IPS-15b (cell line): ENCODE measurements around the gene ITM2A.

Source experiments
- H3K27me3 ChIP-seq: one replicate; pipeline ENCODE4 v1.6.1; 2013; ENCODE audit warnings: low read length; ENCODE audit not compliant: control insufficient read depth, insufficient read depth
- H3K36me3 ChIP-seq: one replicate; pipeline ENCODE4 v1.6.1; 2013; ENCODE audit warnings: low read length; ENCODE audit not compliant: control insufficient read depth, insufficient read depth
- H3K4me1 ChIP-seq: one replicate; pipeline ENCODE4 v1.6.1; 2013; ENCODE audit warnings: mild to moderate bottlenecking, low read length; ENCODE audit not compliant: control insufficient read depth, insufficient read depth
- H3K4me3 ChIP-seq: one replicate; pipeline ENCODE4 v1.5.1; 2013; ENCODE audit warnings: low read depth, low read length
- H3K9ac ChIP-seq: one replicate; pipeline ENCODE4 v1.6.1; 2013; ENCODE audit warnings: low read depth, mild to moderate bottlenecking, low read length
- H3K9me3 ChIP-seq: one replicate; pipeline ENCODE4 v1.6.1; 2013; ENCODE audit warnings: mild to moderate bottlenecking, low read length; ENCODE audit not compliant: control insufficient read depth, insufficient read depth

ITM2A gene

DNA sequence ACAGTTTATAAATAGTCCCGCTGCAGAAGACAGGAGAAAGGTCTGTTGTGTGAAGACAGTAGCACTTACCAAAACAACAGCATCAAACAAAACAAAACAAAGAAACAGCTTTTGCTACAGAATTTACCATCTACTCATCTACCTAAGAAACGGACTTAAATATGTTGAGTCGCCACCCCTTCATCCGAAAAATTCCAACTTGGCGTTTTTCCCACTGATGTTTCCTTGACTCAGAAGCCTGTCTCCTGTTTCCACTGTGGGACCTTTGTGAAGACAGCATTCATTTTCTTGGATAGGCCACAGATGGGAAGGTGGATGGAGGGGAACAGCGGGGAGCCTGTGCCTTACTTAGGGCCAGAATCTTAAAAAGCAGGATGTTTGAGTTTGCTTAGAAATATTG lies 1.3 kb upstream of the ITM2A start:
- Histone ChIP-seq H3K4me3 (no peak overlapping the region), H3K27me3 (no peaks in the 10 kb centered on the region), H3K9me3 (no peaks in the 10 kb centered on the region), H3K9ac (no peak overlapping the region), H3K36me3 (no peaks in the 10 kb centered on the region), H3K4me1 (peaks cover 5% of the 10 kb centered on the region)

DNA sequence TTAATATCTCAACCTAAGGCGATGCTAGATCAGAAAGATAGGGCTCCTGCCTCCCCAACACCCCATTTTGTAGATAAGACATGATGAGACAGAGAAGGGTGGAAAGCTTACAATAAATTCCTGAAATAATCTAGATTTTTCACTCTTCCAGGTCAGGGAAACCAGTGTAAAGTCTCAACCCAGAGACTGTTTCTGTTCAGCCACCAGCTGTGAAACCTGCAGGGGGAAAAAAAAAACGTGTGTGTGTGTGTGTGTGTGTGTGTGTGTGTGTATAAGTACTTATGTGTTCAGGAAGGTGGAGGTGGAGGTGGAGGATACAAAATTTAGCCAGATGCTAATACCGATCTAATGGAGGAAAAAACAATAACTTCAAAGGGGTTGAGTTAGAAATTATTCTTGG lies 773 bp upstream of the ITM2A start:
- no peak overlapping the region for H3K4me3 ChIP-seq
- no peaks in the 10 kb centered on the region for H3K36me3 ChIP-seq
- no peak overlapping the region for H3K9ac ChIP-seq

GRCh38 chrX:79366556-79366872 lies 620 bp downstream of the ITM2A start:
- Histone ChIP-seq H3K36me3 (no peaks in the 10 kb centered on the region), H3K27me3 (no peaks in the 10 kb centered on the region), H3K9me3 (no peaks in the 10 kb centered on the region), H3K4me1 (peaks cover 10% of the 10 kb centered on the region), H3K9ac (no peak overlapping the region), H3K4me3 (peak overlapping the region; percentile 65)

More for the DNA sequence above, 773 bp upstream of the ITM2A start:
- Histone ChIP-seq H3K9me3 (no peaks in the 10 kb centered on the region), H3K4me1 (peaks cover 7% of the 10 kb centered on the region), H3K27me3 (no peaks in the 10 kb centered on the region)

GRCh38 chrX:79365591-79365990 lies 1.5 kb downstream of the ITM2A start:
- H3K9ac ChIP-seq: no peak overlapping the region
- no peaks in the 10 kb centered on the region for H3K9me3 ChIP-seq
- H3K27me3 ChIP-seq: no peaks in the 10 kb centered on the region
- H3K4me3 ChIP-seq: no peak overlapping the region
- peaks cover 10% of the 10 kb centered on the region for H3K4me1 ChIP-seq
- H3K36me3 ChIP-seq: no peaks in the 10 kb centered on the region

DNA sequence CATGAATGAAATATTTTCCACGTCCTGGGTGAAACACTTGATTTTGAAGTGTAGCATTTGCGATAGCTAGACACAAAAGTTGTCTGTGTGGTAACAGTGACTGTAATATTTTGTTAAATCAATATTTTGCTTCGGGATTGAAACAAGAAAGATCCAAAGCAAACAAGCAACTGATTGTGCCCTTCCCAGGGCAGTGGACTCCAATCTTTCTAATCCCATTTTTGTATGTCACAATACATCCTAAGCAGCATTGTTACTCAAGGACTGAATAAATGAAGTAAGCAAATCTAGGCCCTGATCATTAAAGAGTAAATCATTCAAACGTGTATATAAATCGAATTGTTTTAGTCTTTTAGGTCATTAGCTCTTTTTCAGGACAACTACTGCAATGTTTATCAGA lies 2.8 kb downstream of the ITM2A start:
- no peak overlapping the region for H3K9ac ChIP-seq
- H3K4me3 ChIP-seq: no peak overlapping the region
- H3K4me1 ChIP-seq: peaks cover 10% of the 10 kb centered on the region
- no peaks in the 10 kb centered on the region for H3K27me3 ChIP-seq
- no peaks in the 10 kb centered on the region for H3K9me3 ChIP-seq
- H3K36me3 ChIP-seq: no peaks in the 10 kb centered on the region

DNA sequence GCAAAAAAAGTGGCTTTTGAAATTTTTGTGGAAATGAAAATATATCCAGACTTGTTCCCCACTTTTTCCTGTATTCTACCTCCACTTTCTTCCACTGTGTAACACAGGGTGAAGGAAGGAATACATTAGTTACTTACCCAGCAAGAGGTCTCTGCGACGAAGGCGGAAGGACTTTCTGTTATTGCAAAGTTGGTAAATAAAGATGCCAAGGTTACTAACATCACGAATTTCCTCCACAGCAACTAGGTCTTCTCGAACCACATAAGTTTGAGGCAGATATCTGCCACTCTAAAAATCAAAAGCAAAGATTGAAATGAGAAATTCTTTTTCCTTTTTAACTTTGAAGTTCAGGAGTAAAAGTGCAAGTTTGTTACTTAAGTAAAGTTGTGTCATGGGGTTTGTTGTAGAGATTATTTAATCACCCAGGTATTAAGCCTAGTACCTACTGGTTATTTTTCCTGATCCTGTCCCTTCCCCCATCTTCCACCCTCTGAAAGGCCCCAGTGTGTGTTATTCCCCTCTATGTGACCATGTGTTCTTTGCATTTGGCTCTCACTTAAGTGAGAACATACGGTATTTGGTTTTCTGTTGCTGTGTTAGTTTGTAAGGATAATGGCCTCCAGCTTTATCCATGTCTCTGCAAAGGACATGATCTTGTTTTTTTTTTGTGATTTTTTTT lies 5.8 kb downstream of the ITM2A start:
- Histone ChIP-seq H3K4me1 (peaks cover 5% of the 10 kb centered on the region), H3K4me3 (no peak overlapping the region), H3K9me3 (peaks cover 1% of the 10 kb centered on the region), H3K27me3 (no peaks in the 10 kb centered on the region), H3K9ac (no peak overlapping the region), H3K36me3 (no peaks in the 10 kb centered on the region)

DNA sequence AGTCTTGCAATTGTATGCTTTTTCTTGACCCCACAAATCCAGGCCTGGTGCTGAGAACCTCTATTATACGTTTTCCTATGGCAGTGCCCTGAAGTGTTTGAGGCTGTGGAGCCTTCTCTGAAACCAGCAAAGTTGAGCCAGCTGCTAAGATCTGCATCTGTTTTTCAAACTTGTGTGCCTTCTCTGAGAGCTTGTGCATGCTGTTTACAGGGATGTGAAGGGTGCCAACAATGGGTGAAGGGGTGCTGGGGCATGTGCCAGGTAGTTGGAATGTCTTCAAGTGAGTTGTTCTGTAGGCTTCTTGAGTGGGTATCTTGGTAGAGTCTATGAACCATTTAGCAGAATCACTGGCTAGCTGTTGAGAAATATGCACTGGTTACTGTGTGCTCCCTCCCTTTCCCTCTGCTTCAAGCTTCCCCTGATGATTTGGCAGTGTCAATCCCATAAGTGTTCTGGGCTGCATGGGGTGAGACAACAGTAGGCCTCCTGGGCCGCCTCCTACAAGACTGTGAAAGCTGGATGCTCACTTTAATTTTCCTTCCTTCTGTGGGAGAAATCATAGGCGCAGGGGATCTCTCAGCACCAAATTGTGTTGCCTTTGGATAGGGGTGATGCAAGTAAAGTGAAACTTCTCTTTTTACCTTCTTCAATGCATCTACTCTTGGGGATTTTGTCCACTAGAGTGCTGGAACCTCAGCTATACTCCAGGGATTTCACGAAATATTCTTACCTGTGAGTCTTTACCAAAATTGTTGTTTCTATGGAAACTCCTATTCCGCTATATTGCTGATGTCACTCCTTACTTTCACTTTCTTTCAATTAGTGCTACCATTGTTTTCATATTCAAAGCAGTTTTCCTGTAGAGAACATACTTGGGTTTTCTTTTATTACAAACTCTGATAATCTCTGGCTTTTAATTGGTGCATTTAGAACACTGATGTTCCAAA lies 30.0 kb downstream of the ITM2A start:
- Histone ChIP-seq H3K9ac (no peak overlapping the region), H3K4me3 (no peak overlapping the region), H3K36me3 (no peaks in the 10 kb centered on the region), H3K4me1 (no peaks in the 10 kb centered on the region), H3K27me3 (no peaks in the 10 kb centered on the region), H3K9me3 (no peaks in the 10 kb centered on the region)

DNA sequence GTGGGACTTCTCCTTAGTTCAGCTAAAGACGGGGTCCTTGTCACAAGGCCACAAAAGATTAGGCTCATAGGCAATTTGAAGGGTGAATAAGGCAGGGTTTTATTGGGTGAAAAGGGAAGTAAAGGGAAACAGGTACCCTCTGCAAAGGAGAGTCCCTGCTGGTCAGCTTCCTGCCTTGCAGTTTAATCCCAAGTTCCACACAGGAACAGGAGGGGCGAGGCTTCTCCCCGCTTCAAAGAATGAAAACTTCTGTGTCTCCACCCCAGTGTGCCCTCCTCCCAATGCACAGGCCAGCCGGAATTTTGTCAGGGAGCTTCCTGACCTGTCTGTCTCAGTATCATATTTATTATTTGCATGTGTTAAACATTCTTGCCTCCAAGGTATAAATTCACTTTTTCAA lies 37.1 kb downstream of the ITM2A start:
- Histone ChIP-seq H3K4me3 (no peak overlapping the region), H3K36me3 (no peaks in the 10 kb centered on the region), H3K27me3 (no peaks in the 10 kb centered on the region), H3K9ac (no peak overlapping the region), H3K4me1 (no peaks in the 10 kb centered on the region), H3K9me3 (no peaks in the 10 kb centered on the region)

DNA sequence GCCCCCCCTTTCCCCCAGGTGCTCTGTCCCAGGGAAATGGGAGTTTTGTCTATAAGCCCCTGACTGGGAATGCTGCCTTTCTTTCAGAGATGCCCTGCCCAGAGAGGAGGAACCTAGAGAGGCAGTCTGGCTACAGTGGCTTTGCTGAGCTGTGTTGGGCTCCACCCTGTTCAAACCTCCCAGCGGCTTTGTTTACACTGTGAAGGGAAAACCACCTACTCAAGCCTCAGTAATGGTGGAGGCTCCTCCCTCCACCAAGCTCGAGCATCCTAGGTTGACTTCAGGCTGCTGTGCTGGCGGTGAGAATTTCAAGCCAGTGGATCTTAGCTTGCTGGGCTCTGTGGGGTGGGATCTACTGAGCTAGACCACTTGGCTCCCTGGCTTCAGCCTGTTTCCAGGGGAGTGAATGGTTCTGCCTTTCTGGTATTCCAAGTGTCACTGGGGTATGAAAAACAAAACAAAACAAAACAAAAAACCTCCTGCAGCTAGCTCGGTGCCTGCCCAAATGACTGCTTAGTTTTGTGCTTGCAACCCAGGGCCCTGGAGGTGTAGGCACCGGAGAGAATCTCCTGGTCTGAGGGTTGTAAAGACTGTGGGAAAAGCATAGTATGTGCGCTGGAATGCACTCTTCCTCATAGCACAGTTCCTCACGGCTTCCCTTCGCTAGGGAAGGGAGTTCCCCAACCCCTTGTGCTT lies 41.7 kb downstream of the ITM2A start:
- Histone ChIP-seq H3K4me3 (no peak overlapping the region), H3K36me3 (no peaks in the 10 kb centered on the region), H3K9ac (no peak overlapping the region), H3K9me3 (no peaks in the 10 kb centered on the region), H3K27me3 (no peaks in the 10 kb centered on the region), H3K4me1 (no peaks in the 10 kb centered on the region)
